ENCODE measurements around the gene EVI5.
A peak's percentile ranks its signal among the peaks of the same experiment; 100 is the strongest.
"Not testable (repeated sequence)": the region's sequence is repeated elsewhere in the genome, so short reads cannot be mapped to it uniquely, and the experiment has no call there.

The EVI5 gene

GRCh38 chr1:92736395-92736794, 48.5 kb downstream of the EVI5 start:
- Histone ChIP-seq H4K20me1 (ENCODE audit: insufficient read depth, low read length) (no peaks in the 10 kb centered on the region), H3K27ac (ENCODE audit: low read depth, low read length, poor library complexity, severe bottlenecking) (no peak overlapping the region), H3F3A (ENCODE audit: insufficient read depth, low read length) (peaks cover 4% of the 10 kb centered on the region; the same call in 1 of the 2 replicates), H3K4me3 (ENCODE audit: low read depth, low read length, poor library complexity, severe bottlenecking) (no peak overlapping the region), H3K4me2 (ENCODE audit: low read length) (no peak overlapping the region), H3K9me2 (ENCODE audit: low read depth, low read length) (no peaks in the 10 kb centered on the region), H3K79me2 (ENCODE audit: insufficient read depth, low read length) (no peaks in the 10 kb centered on the region), H3K9ac (ENCODE audit: low read length) (no peak overlapping the region), H3K9me3 (ENCODE audit: low read length) (no peaks in the 10 kb centered on the region; the same call in 1 of the 2 replicates), H2AFZ (ENCODE audit: low read length) (no peak overlapping the region), H3K27me3 (ENCODE audit: insufficient read depth, low read length) (no peaks in the 10 kb centered on the region), H3K36me3 (ENCODE audit: insufficient read depth, low read length) (peaks cover 8% of the 10 kb centered on the region; the same call in 1 of the 2 replicates), H3K4me1 (ENCODE audit: insufficient read depth, low read length, severe bottlenecking) (peaks cover 10% of the 10 kb centered on the region)
- TF ChIP-seq EZH2 (IDR thresholded peaks at IDR 0.05; ENCODE audit: borderline replicate concordance, low read length), result no peak
- TF ChIP-seq, protein P1, sequence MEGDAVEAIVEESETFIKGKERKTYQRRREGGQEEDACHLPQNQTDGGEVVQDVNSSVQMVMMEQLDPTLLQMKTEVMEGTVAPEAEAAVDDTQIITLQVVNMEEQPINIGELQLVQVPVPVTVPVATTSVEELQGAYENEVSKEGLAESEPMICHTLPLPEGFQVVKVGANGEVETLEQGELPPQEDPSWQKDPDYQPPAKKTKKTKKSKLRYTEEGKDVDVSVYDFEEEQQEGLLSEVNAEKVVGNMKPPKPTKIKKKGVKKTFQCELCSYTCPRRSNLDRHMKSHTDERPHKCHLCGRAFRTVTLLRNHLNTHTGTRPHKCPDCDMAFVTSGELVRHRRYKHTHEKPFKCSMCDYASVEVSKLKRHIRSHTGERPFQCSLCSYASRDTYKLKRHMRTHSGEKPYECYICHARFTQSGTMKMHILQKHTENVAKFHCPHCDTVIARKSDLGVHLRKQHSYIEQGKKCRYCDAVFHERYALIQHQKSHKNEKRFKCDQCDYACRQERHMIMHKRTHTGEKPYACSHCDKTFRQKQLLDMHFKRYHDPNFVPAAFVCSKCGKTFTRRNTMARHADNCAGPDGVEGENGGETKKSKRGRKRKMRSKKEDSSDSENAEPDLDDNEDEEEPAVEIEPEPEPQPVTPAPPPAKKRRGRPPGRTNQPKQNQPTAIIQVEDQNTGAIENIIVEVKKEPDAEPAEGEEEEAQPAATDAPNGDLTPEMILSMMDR (IDR thresholded peaks at IDR 0.05; ENCODE audit: low read length), result peak; percentile 52

GRCh38 chr1:92730476-92730875, 54.4 kb downstream of the EVI5 start:
- Histone ChIP-seq H3K9me3 (ENCODE audit: low read length) (no peaks in the 10 kb centered on the region; the same call in 1 of the 2 replicates), H3F3A (ENCODE audit: insufficient read depth, low read length) (no peaks in the 10 kb centered on the region), H3K27ac (ENCODE audit: low read depth, low read length, poor library complexity, severe bottlenecking) (no peak overlapping the region), H3K4me2 (ENCODE audit: low read length) (no peak overlapping the region), H3K4me3 (ENCODE audit: low read depth, low read length, poor library complexity, severe bottlenecking) (no peak overlapping the region), H2AFZ (ENCODE audit: low read length) (no peak overlapping the region), H3K36me3 (ENCODE audit: insufficient read depth, low read length) (peaks cover 8% of the 10 kb centered on the region; the same call in 1 of the 2 replicates), H3K4me1 (ENCODE audit: insufficient read depth, low read length, severe bottlenecking) (no peaks in the 10 kb centered on the region), H3K9ac (ENCODE audit: low read length) (no peak overlapping the region), H4K20me1 (ENCODE audit: insufficient read depth, low read length) (no peaks in the 10 kb centered on the region), H3K27me3 (ENCODE audit: insufficient read depth, low read length) (no peaks in the 10 kb centered on the region), H3K9me2 (ENCODE audit: low read depth, low read length) (no peaks in the 10 kb centered on the region), H3K79me2 (ENCODE audit: insufficient read depth, low read length) (no peaks in the 10 kb centered on the region)
- TF ChIP-seq, protein P1 (IDR thresholded peaks at IDR 0.05; ENCODE audit: low read length), result no peak
- no peak for TF ChIP-seq EZH2 (IDR thresholded peaks at IDR 0.05; ENCODE audit: borderline replicate concordance, low read length)

DNA sequence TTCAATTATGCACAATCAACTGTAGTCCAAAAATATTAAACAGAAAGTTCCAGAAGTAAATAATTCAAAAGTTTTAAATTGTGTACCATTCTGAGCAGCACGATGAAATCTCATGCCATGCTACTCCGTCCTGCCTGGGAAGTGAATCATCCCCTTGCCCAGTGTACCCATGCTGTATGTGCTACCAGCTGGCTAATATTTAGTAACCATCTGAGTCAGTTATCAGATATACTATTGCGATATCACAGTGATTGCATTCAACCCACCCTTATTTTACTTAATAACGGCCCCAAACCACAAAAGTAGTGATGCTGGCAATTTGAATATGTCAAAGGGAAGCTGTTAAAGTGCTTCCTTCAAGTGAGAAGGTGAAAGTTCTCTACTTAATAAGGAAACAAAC, 56.2 kb downstream of the EVI5 start:
- Histone ChIP-seq H3K36me3 (ENCODE audit: insufficient read depth, low read length) (0 out of 2 replicates have a peak, but pooled peaks cover 3% of the 10 kb centered on the region), H3K9me3 (ENCODE audit: low read length) (no peaks in the 10 kb centered on the region), H3K79me2 (ENCODE audit: insufficient read depth, low read length) (no peaks in the 10 kb centered on the region), H3K4me3 (ENCODE audit: low read depth, low read length, poor library complexity, severe bottlenecking) (no peak overlapping the region), H3K9ac (ENCODE audit: low read length) (no peak overlapping the region), H4K20me1 (ENCODE audit: insufficient read depth, low read length) (no peaks in the 10 kb centered on the region), H3K4me2 (ENCODE audit: low read length) (no peak overlapping the region), H3K27ac (ENCODE audit: low read depth, low read length, poor library complexity, severe bottlenecking) (no peak overlapping the region), H2AFZ (ENCODE audit: low read length) (no peak overlapping the region), H3K27me3 (ENCODE audit: insufficient read depth, low read length) (no peaks in the 10 kb centered on the region), H3K4me1 (ENCODE audit: insufficient read depth, low read length, severe bottlenecking) (no peaks in the 10 kb centered on the region), H3K9me2 (ENCODE audit: low read depth, low read length) (no peaks in the 10 kb centered on the region), H3F3A (ENCODE audit: insufficient read depth, low read length) (no peaks in the 10 kb centered on the region)
- TF ChIP-seq EZH2 (IDR thresholded peaks at IDR 0.05; ENCODE audit: borderline replicate concordance, low read length), result no peak
- TF ChIP-seq, protein P1 (IDR thresholded peaks at IDR 0.05; ENCODE audit: low read length), result no peak

GRCh38 chr1:92723713-92724112, 61.2 kb downstream of the EVI5 start:
- H3K79me2 ChIP-seq (ENCODE audit: insufficient read depth, low read length); H3K27me3 ChIP-seq (ENCODE audit: insufficient read depth, low read length); H2AFZ ChIP-seq (ENCODE audit: low read length); H4K20me1 ChIP-seq (ENCODE audit: insufficient read depth, low read length); H3K36me3 ChIP-seq (ENCODE audit: insufficient read depth, low read length); H3K4me2 ChIP-seq (ENCODE audit: low read length); H3K9me3 ChIP-seq (ENCODE audit: low read length); H3K9me2 ChIP-seq (ENCODE audit: low read depth, low read length); H3F3A ChIP-seq (ENCODE audit: insufficient read depth, low read length); H3K4me3 ChIP-seq (ENCODE audit: low read depth, low read length, poor library complexity, severe bottlenecking); H3K4me1 ChIP-seq (ENCODE audit: insufficient read depth, low read length, severe bottlenecking); H3K9ac ChIP-seq (ENCODE audit: low read length); H3K27ac ChIP-seq (ENCODE audit: low read depth, low read length, poor library complexity, severe bottlenecking): not testable (repeated sequence)

All from OCI-LY1 (cell line).